HFFc6 (cell line): ENCODE results near the gene MYO10. TPM values are rescaled to one million over a fixed set of nuclear protein-coding genes. Genes with fewer than 3 reads are reported as not detected.
A peak's percentile ranks its signal among the peaks of the same experiment; 100 is the strongest.

ENCODE experiments used
- DNase-seq: peaks from one replicate; pipeline ENCODE4 v3.0.0-alpha.2; 2018
- H3K27ac Mint-ChIP-seq: 2 replicates; pipeline ENCODE4 v1.8.0; 2020; ENCODE audit warnings: mild to moderate bottlenecking, mixed read lengths
- H3K27me3 Mint-ChIP-seq: 2 replicates; pipeline ENCODE4 v1.8.0; 2021; ENCODE audit warnings: mild to moderate bottlenecking, moderate library complexity, mixed read lengths; ENCODE audit not compliant: insufficient read depth
- H3K36me3 Mint-ChIP-seq: 2 replicates; pipeline ENCODE4 v1.8.0; 2021; ENCODE audit warnings: low read depth, mixed read lengths
- H3K4me1 Mint-ChIP-seq: 2 replicates; pipeline ENCODE4 v1.8.0; 2020; ENCODE audit warnings: low read depth, mixed read lengths
- H3K4me3 Mint-ChIP-seq: 2 replicates; pipeline ENCODE4 v1.8.0; 2020; ENCODE audit warnings: mild to moderate bottlenecking, moderate library complexity, mixed read lengths
- H3K9me3 Mint-ChIP-seq: 2 replicates; pipeline ENCODE4 v1.8.0; 2020; ENCODE audit warnings: mild to moderate bottlenecking, mixed read lengths
- total RNA-seq, 6 experiments: library from RNA; stranded (reverse); fragmentation: NEBNext Ultra II Directional; extraction: Animal tissue kit (Norgen Biotek cat#: 25700); gene quantifications; 2 replicates in 1 of 6; 3 replicates in 5 of 6; pipeline ENCODE4 v1.2.3, GENCODE V29; 2021
- TF ChIP-seq, protein P1 (sequence below): fragments of 200-600 bp; sonication (generic); IDR thresholded peaks from 2 replicates; pipeline ENCODE4 v1.5.0; 2021; ENCODE audit warnings: antibody characterized with exemption, mild to moderate bottlenecking

Gene MYO10
- total RNA-seq, 6 experiments from 2014 or later = 99.4 to 142 (median 129) TPM

GRCh38 chr5:16781828-16782626 lies 154.1 kb downstream of the MYO10 start:
- Mint-ChIP-seq H3K27ac (peak overlapping the region; percentile 6; the same call in 1 of the 2 replicates), H3K36me3 (peaks cover 54% of the 10 kb centered on the region), H3K27me3 (peaks cover 7% of the 10 kb centered on the region), H3K4me1 (peaks cover 52% of the 10 kb centered on the region), H3K9me3 (no peaks in the 10 kb centered on the region), H3K4me3 (no peak overlapping the region; the same call in 1 of the 2 replicates)
- DNase-seq = no peak
- TF ChIP-seq, protein P1, sequence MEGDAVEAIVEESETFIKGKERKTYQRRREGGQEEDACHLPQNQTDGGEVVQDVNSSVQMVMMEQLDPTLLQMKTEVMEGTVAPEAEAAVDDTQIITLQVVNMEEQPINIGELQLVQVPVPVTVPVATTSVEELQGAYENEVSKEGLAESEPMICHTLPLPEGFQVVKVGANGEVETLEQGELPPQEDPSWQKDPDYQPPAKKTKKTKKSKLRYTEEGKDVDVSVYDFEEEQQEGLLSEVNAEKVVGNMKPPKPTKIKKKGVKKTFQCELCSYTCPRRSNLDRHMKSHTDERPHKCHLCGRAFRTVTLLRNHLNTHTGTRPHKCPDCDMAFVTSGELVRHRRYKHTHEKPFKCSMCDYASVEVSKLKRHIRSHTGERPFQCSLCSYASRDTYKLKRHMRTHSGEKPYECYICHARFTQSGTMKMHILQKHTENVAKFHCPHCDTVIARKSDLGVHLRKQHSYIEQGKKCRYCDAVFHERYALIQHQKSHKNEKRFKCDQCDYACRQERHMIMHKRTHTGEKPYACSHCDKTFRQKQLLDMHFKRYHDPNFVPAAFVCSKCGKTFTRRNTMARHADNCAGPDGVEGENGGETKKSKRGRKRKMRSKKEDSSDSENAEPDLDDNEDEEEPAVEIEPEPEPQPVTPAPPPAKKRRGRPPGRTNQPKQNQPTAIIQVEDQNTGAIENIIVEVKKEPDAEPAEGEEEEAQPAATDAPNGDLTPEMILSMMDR = no peak

GRCh38 chr5:16780325-16780724 lies 155.8 kb downstream of the MYO10 start:
- Mint-ChIP-seq H3K9me3 (no peaks in the 10 kb centered on the region), H3K27me3 (peaks cover 7% of the 10 kb centered on the region), H3K4me3 (no peak overlapping the region), H3K27ac (peak overlapping the region; percentile 59), H3K4me1 (peaks cover 41% of the 10 kb centered on the region), H3K36me3 (peaks cover 57% of the 10 kb centered on the region)
- TF ChIP-seq, protein P1 = no peak
- no peak for DNase-seq

DNA sequence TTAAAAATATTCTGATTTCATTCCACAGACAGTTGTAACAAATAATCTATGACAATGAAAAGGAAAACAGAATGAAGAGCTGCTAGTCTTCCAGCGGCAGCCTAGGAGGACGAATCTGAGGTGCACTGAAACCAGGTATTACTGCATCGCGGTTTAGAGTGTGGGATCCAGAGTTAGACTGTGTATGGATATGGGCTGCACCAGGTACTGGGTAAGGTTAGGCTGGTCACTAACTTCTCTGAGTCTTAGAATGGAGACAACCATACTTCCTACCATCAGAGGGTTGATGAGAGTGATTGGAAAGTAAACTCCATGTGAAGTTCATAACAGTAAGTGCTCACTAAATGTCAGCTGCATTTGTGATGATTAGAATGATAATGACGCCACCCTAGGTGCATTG lies 158.7 kb downstream of the MYO10 start:
- Mint-ChIP-seq H3K9me3 (no peaks in the 10 kb centered on the region), H3K27ac (peak overlapping the region; percentile 46; the same call in 1 of the 2 replicates), H3K4me1 (peaks cover 32% of the 10 kb centered on the region), H3K27me3 (peaks cover 7% of the 10 kb centered on the region), H3K36me3 (peaks cover 45% of the 10 kb centered on the region), H3K4me3 (no peak overlapping the region)
- TF ChIP-seq, protein P1 = no peak
- DNase-seq = no peak

DNA sequence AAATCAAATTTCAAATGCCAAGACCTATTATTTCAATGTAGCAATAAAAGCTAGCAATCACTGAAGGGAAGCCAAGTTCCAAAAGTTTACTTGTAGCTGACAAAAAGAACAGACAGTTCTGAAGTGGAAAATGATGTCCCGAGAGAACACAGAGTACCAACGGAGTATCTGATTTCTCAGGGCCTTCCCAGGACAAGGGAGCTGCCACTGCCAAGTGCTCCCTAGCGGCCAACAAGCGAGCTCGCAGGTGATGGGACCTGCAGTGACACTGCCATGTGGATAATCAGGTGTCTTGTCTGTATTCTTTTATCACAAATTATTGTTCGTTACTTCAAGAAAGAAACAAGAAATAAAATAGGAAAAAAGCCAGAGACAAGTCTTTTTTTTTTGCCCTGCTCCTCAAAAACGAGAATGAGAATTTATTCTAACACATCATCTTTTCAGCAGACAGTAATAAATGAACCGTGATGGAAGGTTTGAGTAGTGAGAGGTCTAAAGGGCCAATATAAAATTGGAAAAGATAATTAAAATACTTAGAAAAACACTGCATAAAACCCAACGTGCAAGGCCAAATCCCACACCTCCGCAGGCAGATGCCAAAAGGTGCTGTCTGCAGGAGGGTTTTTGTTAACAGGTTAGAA lies 159.4 kb downstream of the MYO10 start:
- peaks cover 7% of the 10 kb centered on the region for H3K27me3 Mint-ChIP-seq
- DNase-seq = no peak
- peaks cover 38% of the 10 kb centered on the region for H3K36me3 Mint-ChIP-seq
- peaks cover 27% of the 10 kb centered on the region for H3K4me1 Mint-ChIP-seq
- H3K4me3 Mint-ChIP-seq = no peak overlapping the region
- TF ChIP-seq, protein P1 = no peak
- no peaks in the 10 kb centered on the region for H3K9me3 Mint-ChIP-seq
- no peak overlapping the region; the same call in 1 of the 2 replicates for H3K27ac Mint-ChIP-seq

DNA sequence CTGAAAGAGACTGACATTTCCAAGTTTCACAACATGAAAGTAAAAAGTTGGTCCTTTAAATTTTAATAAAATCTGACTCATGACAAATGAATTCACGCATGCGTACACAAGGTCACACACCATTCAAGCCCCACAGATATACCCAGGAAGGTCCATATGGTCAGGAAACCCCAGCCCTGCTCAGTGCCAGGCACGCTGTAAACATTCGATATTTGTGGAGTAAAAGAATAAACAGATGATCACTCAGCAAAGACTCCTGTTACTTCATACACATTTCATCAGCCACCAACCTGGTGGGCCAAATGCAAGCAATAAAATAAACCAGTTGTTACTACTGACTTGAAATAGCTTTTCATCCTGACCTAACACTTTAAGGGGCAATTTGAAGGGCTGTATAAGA lies 161.3 kb downstream of the MYO10 start:
- TF ChIP-seq, protein P1 = no peak
- Mint-ChIP-seq H3K36me3 (peaks cover 33% of the 10 kb centered on the region), H3K27me3 (peaks cover 5% of the 10 kb centered on the region), H3K4me1 (peaks cover 24% of the 10 kb centered on the region), H3K27ac (peak overlapping the region; percentile 70), H3K4me3 (0 out of 2 replicates have a peak overlapping the region, but pooled peaks have one; percentile 5), H3K9me3 (no peaks in the 10 kb centered on the region)
- DNase-seq = no peak
